GM13977 (cell line): Measurements from ENCODE around the gene UGT1A7.

Source experiments
- DNase-seq: peaks from one replicate; pipeline ENCODE4 v3.0.0; 2012; ENCODE audit warnings: low spot score
- in situ Hi-C: fragments of 300-500 bp; cut with MboI; formaldehyde crosslinking; loops from one replicate; pipeline ENCODE4 v1.12.0; 2022; ENCODE audit warnings: low sequenced_read_pairs, low pct_unique_long_range_greater_than_20kb, mixed read lengths, inconsistent platforms; ENCODE audit not compliant: unreplicated experiment
- TF ChIP-seq, protein P1 (sequence below): IDR thresholded peaks from 2 replicates; pipeline ENCODE4 v1.5.1; 2012; ENCODE audit warnings: mild to moderate bottlenecking, control low read depth; ENCODE audit not compliant: insufficient read depth; ENCODE audit errors: extremely low read depth, missing control alignments

The UGT1A7 gene

GRCh38 chr2:233819884-233820773 lies 138.4 kb downstream of the UGT1A7 start:
- DNase-seq = no peak
- TF ChIP-seq, protein P1, sequence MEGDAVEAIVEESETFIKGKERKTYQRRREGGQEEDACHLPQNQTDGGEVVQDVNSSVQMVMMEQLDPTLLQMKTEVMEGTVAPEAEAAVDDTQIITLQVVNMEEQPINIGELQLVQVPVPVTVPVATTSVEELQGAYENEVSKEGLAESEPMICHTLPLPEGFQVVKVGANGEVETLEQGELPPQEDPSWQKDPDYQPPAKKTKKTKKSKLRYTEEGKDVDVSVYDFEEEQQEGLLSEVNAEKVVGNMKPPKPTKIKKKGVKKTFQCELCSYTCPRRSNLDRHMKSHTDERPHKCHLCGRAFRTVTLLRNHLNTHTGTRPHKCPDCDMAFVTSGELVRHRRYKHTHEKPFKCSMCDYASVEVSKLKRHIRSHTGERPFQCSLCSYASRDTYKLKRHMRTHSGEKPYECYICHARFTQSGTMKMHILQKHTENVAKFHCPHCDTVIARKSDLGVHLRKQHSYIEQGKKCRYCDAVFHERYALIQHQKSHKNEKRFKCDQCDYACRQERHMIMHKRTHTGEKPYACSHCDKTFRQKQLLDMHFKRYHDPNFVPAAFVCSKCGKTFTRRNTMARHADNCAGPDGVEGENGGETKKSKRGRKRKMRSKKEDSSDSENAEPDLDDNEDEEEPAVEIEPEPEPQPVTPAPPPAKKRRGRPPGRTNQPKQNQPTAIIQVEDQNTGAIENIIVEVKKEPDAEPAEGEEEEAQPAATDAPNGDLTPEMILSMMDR = no peak
- in situ Hi-C loops = no loop called here

DNA sequence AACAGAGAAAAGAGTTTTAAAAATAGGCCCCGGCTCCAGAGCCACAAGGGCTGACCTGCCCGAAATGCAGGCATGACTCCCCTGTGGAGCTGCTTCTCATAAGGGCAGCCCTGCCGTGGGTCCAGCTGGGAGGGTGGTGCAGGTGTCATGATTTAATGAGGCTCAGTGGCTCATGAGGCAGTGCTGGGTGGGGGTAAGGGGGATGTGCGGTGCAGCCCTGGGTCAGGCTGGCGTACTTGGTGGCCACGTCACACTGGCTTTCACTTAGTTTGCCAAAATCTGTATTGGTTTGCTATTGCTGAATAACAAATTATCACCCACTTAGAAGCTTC lies 139.0 kb downstream of the UGT1A7 start:
- DNase-seq = no peak
- TF ChIP-seq, protein P1 = no peak
- in situ Hi-C loops = no loop called here

DNA sequence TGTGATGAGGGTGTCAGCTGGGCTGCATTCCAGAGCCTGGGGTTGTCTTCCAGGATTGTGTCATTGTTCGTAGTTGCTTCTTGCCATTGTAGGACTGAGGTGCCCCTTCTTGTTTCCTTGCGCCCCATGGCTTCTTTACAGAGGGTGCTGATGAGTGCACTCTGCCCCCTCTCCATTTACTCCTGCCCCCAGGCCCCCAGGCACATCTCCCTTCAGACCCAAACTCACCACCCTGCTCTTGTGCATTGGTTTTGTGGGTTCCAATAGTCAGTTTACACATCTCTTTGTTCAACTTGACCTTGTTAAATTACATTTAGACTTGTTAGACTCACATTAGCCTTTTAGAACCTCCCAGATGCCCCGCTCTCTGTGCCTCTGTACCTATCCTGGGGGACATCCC lies 139.5 kb downstream of the UGT1A7 start:
- in situ Hi-C loops = no loop called here
- DNase-seq = no peak
- TF ChIP-seq, protein P1 = no peak

GRCh38 chr2:233821709-233822100 lies 140.0 kb downstream of the UGT1A7 start:
- DNase-seq = no peak
- in situ Hi-C loops = no loop called here
- TF ChIP-seq, protein P1 = no peak

GRCh38 chr2:233822101-233822771 lies 140.5 kb downstream of the UGT1A7 start:
- in situ Hi-C loops = no loop called here
- TF ChIP-seq, protein P1 = no peak
- no peak for DNase-seq
